Activated CD4-positive, alpha-beta T cell treated with anti-CD3 and anti-CD28 coated beads, Interleukin-2, amount 10 ng/mL, durations not matched to agents 24 days and 14 days (primary cell): ENCODE measurements around the gene KLHL17. TPM values are rescaled to one million over a fixed set of nuclear protein-coding genes. Genes with fewer than 3 reads are reported as not detected.
"Not testable (repeated sequence)": the region's sequence is repeated elsewhere in the genome, so short reads cannot be mapped to it uniquely, and the experiment has no call there.

Experiments used
- DNase-seq: peaks from one replicate; pipeline ENCODE4 v3.0.0; 2022
- H3K27ac Mint-ChIP-seq: one replicate; pipeline ENCODE4 v1.8.0; 2022; ENCODE audit warnings: mild to moderate bottlenecking, mixed read lengths
- H3K27me3 Mint-ChIP-seq: one replicate; pipeline ENCODE4 v1.8.0; 2022; ENCODE audit warnings: mixed read lengths
- H3K36me3 Mint-ChIP-seq: one replicate; pipeline ENCODE4 v1.8.0; 2022; ENCODE audit warnings: low read depth, mild to moderate bottlenecking, mixed read lengths
- H3K4me1 Mint-ChIP-seq: one replicate; pipeline ENCODE4 v1.8.0; 2021; ENCODE audit warnings: mixed read lengths
- H3K4me3 Mint-ChIP-seq: one replicate; pipeline ENCODE4 v1.8.0; 2022; ENCODE audit warnings: mild to moderate bottlenecking, moderate library complexity, mixed read lengths
- H3K9me3 Mint-ChIP-seq: one replicate; pipeline ENCODE4 v1.8.0; 2021; ENCODE audit warnings: mixed read lengths
- intact Hi-C: fragments of 100-400 bp; cut with micrococcal nuclease; formaldehyde crosslinking; loops from one replicate; pipeline ENCODE4 v1.15.1; 2023
- total RNA-seq: library from RNA; stranded (reverse); gene quantifications from 2 replicates; pipeline ENCODE4 v1.2.3, GENCODE V29; 2022

Gene KLHL17
- total RNA-seq, 1 donor from 2014 or later, result 48.1 TPM

DNA sequence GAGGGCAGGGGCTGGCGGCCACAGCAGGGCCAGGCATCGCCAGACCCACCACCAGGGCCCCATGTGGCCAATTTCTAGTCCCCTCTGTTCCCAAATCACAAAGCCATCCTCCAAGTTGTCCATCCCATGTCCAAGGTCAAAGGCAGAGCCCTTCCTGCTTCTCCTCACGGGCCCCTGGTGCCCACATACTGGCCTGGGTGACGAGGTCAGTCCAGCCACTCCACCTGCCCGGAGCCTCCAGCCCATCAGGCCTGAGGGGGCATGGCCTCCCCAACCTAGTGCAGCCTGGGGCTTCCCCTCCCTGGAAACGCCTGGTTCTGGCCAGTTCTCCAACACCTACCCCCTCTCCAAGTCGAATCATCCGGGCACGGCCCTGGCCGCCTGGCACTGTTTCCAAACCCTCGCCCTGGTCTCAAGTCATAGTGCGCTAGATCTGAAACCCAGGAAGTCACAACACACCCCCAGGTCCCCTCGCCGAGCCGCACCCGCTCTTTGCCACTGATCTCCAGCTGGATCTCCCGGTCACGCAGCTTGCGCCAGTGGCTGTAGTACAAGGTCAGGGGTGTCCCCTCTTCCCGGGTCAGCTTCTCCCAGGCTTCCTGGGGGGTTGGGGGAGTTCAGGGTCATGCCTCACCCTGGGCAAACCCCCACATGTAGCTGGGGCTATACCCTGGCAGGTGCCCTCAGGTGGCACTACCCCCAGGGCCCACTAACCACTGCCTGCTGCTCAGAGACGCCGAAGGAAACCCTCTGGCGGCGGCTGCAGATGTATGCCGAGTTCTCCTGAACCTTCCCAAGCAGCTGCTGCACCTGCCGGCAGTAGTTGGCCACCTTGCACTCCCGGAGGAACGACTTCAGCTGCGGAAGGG lies 14.5 kb upstream of the KLHL17 start:
- peaks cover 46% of the 10 kb centered on the region for H3K36me3 Mint-ChIP-seq
- no peak overlapping the region for H3K4me3 Mint-ChIP-seq
- peaks cover 5% of the 10 kb centered on the region for H3K4me1 Mint-ChIP-seq

DNA sequence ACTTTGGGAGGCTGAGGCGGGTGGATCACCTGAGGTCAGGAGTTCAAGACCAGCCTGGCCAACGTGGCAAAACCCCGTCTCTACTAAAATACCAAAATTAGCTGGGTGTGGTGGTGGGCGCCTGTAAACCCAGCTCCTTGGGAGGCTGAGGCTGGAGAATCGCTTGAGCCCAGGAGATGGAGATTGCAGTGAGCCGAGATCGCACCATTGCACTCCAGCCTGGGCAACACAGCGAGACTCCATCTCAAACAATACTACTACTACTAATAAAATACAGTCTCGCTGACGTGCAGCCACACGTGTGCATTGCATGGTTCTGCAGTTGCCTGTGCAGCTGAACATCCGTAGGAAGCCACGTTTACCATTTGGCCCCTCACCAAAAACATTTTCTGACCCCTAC lies 13.6 kb upstream of the KLHL17 start:
- H3K36me3 Mint-ChIP-seq, result peaks cover 53% of the 10 kb centered on the region
- H3K4me3 Mint-ChIP-seq, DNase-seq, H3K4me1 Mint-ChIP-seq, intact Hi-C loops, H3K27ac Mint-ChIP-seq, H3K27me3 Mint-ChIP-seq, H3K9me3 Mint-ChIP-seq: not testable (repeated sequence)

More for the DNA sequence above, 14.5 kb upstream of the KLHL17 start:
- intact Hi-C loops, result no loop called here
- Mint-ChIP-seq H3K9me3 (no peaks in the 10 kb centered on the region), H3K27ac (no peak overlapping the region), H3K27me3 (peaks cover 8% of the 10 kb centered on the region)
- no peak for DNase-seq

DNA sequence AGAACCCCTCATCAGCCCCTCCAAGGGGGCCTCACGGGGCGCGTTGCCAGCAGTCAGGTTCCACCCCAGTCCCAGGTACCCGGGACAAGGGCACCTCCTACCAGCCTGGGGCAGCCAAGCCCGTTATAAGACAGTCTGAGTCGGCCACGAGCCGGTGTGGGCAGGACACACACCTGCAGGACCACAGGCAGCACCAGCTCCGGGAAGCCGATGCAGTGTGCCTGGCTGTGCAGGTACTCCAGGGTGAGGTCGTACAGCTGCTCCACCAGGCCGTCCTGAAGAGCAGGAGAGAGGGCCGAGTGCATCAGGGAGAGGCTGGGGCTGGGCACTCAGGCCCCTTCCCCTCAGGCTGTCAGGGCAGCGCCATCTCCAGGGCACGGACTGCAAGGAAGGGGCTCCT lies 12.4 kb upstream of the KLHL17 start:
- no peak for DNase-seq
- Mint-ChIP-seq H3K27me3 (peaks cover 4% of the 10 kb centered on the region), H3K9me3 (no peaks in the 10 kb centered on the region), H3K4me1 (peaks cover 4% of the 10 kb centered on the region), H3K36me3 (peaks cover 57% of the 10 kb centered on the region), H3K27ac (no peak overlapping the region), H3K4me3 (no peak overlapping the region)
- intact Hi-C loops, result no loop called here

DNA sequence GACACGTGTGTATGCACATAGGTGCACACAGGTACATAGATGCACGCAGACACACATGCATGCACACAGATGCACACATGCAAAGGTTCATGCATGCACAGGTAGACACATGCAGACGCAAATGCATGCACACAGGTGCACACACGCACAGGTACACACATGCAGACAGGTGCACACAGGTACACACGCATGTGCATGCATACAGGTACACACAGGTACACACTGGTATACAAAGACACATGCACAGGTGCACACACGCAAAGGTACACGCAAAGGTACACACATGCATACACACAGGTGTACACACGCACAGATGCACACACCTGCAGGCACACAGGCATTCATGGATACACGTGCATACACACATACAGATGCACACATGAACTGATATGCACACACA lies 10.1 kb upstream of the KLHL17 start:
- Mint-ChIP-seq H3K4me3 (no peak overlapping the region), H3K27ac (no peak overlapping the region), H3K36me3 (peaks cover 65% of the 10 kb centered on the region), H3K4me1 (peaks cover 7% of the 10 kb centered on the region), H3K27me3 (no peaks in the 10 kb centered on the region), H3K9me3 (no peaks in the 10 kb centered on the region)
- intact Hi-C loops, result no loop called here
- no peak for DNase-seq

DNA sequence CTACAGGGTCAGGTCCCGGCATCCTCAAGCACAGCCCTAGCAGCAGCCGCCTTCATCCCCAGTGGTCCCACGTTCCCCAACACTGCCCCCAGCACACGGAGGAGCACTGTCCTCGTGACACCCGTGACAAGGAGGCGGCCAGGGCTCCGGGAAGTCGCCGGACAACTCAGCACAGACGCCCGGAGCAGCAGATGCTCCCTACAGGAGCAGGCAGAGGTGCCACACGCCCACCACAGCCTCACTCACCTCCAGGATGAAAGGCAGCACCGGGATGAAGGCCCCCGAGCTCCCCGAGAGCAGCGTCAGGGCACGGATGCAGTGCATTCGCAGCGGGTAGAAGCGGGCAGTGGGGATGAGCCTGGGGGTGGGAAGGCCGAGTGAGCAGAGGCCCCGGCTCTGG lies 9.5 kb upstream of the KLHL17 start:
- intact Hi-C loops, result no loop called here
- H3K27me3 Mint-ChIP-seq, result no peaks in the 10 kb centered on the region
- no peaks in the 10 kb centered on the region for H3K9me3 Mint-ChIP-seq
- no peak overlapping the region for H3K27ac Mint-ChIP-seq
- peaks cover 63% of the 10 kb centered on the region for H3K36me3 Mint-ChIP-seq
- no peak overlapping the region for H3K4me3 Mint-ChIP-seq
- DNase-seq, result no peak
- peaks cover 7% of the 10 kb centered on the region for H3K4me1 Mint-ChIP-seq

DNA sequence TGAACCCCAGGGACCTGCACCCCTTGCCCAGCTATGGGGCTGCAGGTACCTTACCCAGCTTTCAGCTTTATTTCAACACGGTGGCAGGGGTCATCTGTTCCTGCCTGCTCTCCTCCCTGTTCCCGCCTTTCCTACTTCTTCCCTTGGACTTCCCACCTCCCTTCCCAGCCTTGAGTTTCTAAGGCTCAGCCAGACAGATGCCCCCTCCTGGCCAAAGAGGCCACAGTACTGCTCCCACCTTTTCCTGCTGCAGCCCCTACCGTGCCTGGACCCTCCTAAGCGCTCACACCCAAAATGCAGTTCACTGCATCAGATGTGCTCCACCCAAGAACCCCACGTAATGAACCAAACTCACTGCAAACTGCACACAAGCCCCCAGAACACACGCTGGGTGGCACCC lies 9.0 kb upstream of the KLHL17 start:
- Mint-ChIP-seq H3K27ac (no peak overlapping the region), H3K27me3 (no peaks in the 10 kb centered on the region), H3K9me3 (no peaks in the 10 kb centered on the region), H3K4me3 (no peak overlapping the region), H3K4me1 (peaks cover 7% of the 10 kb centered on the region), H3K36me3 (peaks cover 65% of the 10 kb centered on the region)
- no peak for DNase-seq
- intact Hi-C loops, result no loop called here

DNA sequence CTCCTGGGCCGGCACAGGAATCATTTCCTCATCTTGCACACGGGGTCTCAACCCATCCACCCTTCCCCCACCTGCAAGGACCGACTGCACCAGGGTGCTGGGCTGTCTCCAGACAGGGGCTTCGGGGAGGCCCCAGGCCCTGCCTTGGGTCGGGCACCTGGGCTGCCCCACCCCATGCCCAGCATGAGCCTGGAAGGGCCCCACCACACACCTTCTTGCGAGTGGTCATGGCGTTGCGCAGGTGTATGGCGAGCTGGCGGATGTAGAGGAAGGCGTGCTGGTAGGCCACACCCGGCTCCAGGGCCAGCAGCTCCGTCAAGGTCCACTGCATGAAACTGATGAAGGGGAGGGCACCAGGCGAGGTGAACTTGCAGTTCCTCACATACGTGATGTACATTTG lies 8.2 kb upstream of the KLHL17 start:
- DNase-seq, result no peak
- Mint-ChIP-seq H3K27me3 (no peaks in the 10 kb centered on the region), H3K9me3 (no peaks in the 10 kb centered on the region), H3K36me3 (peaks cover 62% of the 10 kb centered on the region), H3K4me3 (no peak overlapping the region), H3K4me1 (peaks cover 7% of the 10 kb centered on the region), H3K27ac (no peak overlapping the region)
- intact Hi-C loops, result no loop called here

DNA sequence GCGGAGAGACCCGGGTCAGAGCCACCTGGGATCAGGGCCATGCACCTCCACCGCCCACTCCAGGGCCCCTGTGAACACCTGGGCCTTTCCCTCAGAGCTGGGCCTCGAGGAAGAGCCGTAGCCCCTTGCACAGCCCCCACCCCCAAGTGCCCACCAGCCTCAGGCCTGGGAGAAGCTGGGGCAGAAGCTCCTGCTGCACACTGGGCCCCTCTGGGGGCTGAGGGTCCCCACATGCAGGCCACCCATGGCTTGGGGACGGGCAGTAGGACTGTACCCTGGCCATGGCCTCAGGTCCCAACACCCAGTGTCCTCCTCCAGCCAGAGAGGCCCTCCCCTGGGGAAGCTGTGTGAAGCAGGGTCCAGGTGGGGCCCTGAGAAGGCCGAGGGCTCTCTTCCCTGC lies 7.8 kb upstream of the KLHL17 start:
- H3K4me3 Mint-ChIP-seq, result no peak overlapping the region
- DNase-seq, result no peak
- intact Hi-C loops, result no loop called here
- no peak overlapping the region for H3K27ac Mint-ChIP-seq
- peaks cover 11% of the 10 kb centered on the region for H3K4me1 Mint-ChIP-seq
- H3K27me3 Mint-ChIP-seq, result no peaks in the 10 kb centered on the region
- no peaks in the 10 kb centered on the region for H3K9me3 Mint-ChIP-seq
- peaks cover 64% of the 10 kb centered on the region for H3K36me3 Mint-ChIP-seq

DNA sequence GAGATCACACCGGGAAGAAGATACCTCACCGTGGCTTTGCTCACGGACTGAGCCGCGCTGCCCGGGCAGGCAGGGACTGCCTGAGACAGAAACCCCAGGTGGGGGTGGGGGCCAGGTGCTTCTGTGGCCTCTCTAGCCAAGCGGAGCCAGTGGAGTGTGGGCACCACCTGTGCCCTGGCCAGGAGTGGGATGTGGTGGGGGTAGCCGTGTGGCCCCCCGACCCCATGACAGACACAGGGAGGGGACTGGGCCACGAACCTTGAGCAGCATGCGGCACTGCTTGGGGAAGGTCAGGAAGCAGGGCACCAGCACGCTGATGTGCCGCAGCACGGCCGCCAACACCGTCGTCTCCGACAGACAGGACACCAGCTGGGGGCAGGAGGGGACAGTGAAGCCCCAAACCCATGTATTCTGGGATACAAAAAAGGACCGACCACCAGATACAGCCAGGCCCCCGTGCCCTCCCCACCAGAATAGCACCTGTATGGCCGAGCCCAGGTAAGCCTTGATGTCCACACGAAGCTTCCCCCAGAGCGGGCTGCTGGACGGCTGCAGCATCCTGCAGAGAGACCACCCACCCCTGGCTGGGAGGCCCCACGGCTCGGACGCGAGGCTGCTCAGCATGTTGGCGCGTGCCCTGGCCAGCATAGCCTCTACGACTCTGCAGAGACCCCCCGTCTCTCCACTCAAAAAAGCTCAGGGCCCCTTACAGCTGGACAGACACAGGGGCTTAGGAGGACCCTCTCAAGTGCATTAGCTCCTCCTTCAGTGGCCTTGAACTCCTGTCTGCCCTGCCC lies 6.7 kb upstream of the KLHL17 start:
- no peak overlapping the region for H3K27ac Mint-ChIP-seq
- no peaks in the 10 kb centered on the region for H3K9me3 Mint-ChIP-seq
- no peak for DNase-seq
- H3K27me3 Mint-ChIP-seq, result no peaks in the 10 kb centered on the region
- intact Hi-C loops, result no loop called here
- peaks cover 64% of the 10 kb centered on the region for H3K36me3 Mint-ChIP-seq
- peaks cover 17% of the 10 kb centered on the region for H3K4me1 Mint-ChIP-seq
- no peak overlapping the region for H3K4me3 Mint-ChIP-seq

DNA sequence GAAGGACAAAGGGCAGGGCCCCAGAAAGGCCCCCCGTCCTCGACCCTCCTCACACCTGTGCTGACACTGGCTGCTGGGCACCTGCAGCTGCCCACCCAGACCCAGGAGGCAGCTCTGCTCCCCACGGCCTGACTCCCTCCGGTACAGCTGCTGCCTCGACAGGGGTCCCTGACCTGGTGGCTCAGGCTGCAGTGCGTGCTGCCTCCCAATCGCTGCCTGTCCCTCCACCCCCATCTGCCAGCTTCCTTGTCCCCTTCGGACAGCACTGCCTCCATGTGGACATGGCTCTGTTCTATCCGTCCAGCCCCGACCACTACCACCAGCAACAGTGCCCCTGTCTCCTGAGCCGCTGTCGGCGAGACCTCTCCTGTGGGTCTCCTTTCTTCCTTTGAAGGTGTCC lies 5.5 kb upstream of the KLHL17 start:
- no peak overlapping the region for H3K4me3 Mint-ChIP-seq
- H3K36me3 Mint-ChIP-seq, result peaks cover 56% of the 10 kb centered on the region
- no peak overlapping the region for H3K27ac Mint-ChIP-seq
- H3K27me3 Mint-ChIP-seq, result no peaks in the 10 kb centered on the region
- H3K4me1 Mint-ChIP-seq, result peaks cover 20% of the 10 kb centered on the region
- intact Hi-C loops, result no loop called here
- no peaks in the 10 kb centered on the region for H3K9me3 Mint-ChIP-seq
- DNase-seq, result no peak

DNA sequence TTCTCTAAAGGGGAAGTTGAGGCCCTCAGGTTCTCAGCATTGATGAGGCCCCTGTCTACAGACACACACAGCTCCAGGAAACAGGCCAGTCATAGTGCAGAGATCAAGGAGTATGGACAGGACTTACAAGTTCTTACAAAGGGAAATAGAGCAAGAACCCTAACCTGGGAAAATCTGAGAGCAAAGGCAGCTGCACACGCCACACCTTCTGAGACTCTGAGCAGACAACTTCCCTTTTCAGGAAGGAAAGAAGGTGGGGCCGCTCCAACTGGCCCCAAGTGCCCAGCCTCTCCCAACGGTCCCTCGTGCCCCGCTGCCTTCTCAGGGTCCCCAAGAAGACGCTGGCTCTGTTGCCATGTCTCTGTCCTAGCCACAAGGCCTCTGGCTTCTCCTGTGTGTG lies 4.9 kb upstream of the KLHL17 start:
- DNase-seq, result no peak
- Mint-ChIP-seq H3K27me3 (no peaks in the 10 kb centered on the region), H3K4me1 (peaks cover 19% of the 10 kb centered on the region), H3K27ac (no peak overlapping the region), H3K9me3 (no peaks in the 10 kb centered on the region), H3K4me3 (no peak overlapping the region), H3K36me3 (peaks cover 50% of the 10 kb centered on the region)
- intact Hi-C loops, result no loop called here

DNA sequence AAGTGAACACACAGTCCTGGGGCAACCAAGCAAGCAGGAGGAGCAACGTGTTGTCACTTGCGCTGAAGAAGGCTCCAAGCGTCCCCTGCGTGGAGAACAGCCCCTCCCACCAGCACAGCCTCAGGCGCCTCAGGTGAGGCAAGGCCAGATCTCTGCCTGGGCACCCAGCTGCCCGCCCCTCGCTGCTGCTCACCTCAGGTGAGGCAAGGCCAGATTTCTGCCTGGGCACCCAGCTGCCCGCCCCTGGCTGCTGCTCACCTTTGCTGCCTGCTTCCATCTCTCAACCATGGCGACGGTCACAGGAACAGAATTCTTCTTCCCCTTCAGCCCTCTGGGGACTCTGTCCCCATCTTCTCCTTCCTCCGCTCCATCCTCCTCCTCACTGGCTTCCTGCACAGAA lies 3.7 kb upstream of the KLHL17 start:
- Mint-ChIP-seq H3K4me1 (peaks cover 16% of the 10 kb centered on the region), H3K27me3 (no peaks in the 10 kb centered on the region), H3K27ac (no peak overlapping the region), H3K36me3 (peaks cover 42% of the 10 kb centered on the region), H3K4me3 (no peak overlapping the region), H3K9me3 (no peaks in the 10 kb centered on the region)
- intact Hi-C loops, result no loop called here
- no peak for DNase-seq

DNA sequence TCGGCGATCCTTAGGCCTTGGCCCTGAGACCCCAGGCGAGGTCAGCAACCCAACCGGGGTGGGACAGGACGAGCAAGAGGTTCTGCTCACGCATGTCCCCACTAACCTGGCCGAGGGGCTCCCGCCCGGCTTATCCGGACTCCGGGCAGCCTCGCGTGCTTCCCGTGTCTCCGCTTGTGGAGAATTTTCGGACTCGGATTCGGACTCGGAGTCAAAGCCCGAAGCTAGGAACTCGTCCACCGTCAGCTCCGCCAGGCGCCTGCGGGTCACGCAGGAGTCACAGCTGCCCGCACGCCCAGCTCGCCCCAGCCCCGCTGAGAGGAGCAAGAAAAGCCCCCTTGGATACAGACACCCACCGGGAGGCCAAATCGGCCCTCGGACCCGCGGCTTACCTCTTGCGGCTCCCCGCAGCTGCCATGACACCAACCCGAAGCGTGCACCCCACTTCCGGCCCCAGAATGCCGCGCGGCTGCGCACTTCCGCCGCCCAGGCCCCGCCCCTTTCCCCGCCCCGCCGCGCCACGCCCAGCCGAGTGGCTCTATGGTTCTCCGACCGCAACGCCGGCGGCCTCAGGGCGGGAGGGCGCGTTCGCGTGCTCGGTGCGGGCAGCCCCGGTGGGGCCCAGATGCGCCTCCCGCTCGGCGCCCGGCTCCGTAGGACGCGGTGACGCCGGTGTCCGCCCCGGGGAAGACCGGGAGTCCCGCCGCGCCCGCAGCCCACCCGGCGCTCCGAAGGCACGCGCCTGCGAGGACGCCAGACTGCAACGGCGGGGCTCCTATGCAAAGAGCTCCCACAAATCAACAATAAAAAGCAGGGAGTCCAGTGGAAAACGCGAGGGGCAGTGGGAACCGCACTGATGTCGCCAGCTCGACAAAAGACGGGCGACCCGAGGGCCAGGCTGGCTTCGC lies 1.3 kb upstream of the KLHL17 start, which contains the start of gene NOC2L:
NOC2L (minus strand) TSS at position 434 of the 908 bp plus-strand sequence; CDS start at position 418, 16 bp downstream.
- peak within 1 kb of the TSS; percentile 99 for H3K4me3 Mint-ChIP-seq
- H3K27ac Mint-ChIP-seq, result peak within 1 kb of the TSS; percentile 83
- peak; percentile 97 for DNase-seq
- H3K9me3 Mint-ChIP-seq, result no peaks in the 10 kb centered on the region
- H3K4me1 Mint-ChIP-seq, result peaks cover 19% of the 10 kb centered on the region
- no peaks in the 10 kb centered on the region for H3K27me3 Mint-ChIP-seq
- intact Hi-C loops, result loop anchor here (1.0 kb wide), 1 partner anchor 8 kb away; no protein-coding TSS in a partner anchor
- H3K36me3 Mint-ChIP-seq, result peaks cover 41% of the 10 kb centered on the region
